ENCODE measurements around the gene PASK. TPM values are rescaled to one million over a fixed set of nuclear protein-coding genes. Genes with fewer than 3 reads are reported as not detected.
"Not testable (repeated sequence)": the region's sequence is repeated elsewhere in the genome, so short reads cannot be mapped to it uniquely, and the experiment has no call there.

The PASK gene
- polyA plus RNA-seq, 3 donors: 2.8 to 3.7 (median 3.4) TPM

- H3K27ac ChIP-seq (ENCODE audit: low read depth, low read length): no peak overlapping the region
- 72 to 97% (median 90%) methylated on average over 8 of the region's 8 CpGs for WGBS, 3 donors
Measured at GRCh38 chr2:241115361-241115760, 33.9 kb downstream of the PASK start.

DNA sequence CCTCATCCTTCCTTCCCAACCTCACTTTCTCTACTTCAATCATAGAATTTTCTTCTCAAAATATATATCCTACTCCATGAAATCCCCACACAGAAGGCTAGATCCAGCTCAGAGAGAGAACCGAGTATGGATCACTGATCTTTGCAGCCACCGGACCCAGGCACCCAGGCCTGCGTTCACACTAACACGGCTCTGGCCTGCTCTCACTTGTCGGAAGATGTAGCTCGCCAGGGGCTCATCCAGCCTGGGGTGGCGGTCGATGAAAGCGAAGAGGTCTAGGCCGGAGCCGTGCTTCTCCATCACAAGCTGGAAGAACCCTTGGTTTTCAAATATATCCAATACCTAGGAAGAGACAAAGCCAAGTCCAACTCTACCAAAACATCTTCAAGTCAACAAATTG, 34.4 kb downstream of the PASK start:
- no peak overlapping the region for H3K27ac ChIP-seq (ENCODE audit: low read depth, low read length)
- 92 to 98% (median 97%) methylated on average over 11 of the region's 11 CpGs for WGBS, 3 donors

DNA sequence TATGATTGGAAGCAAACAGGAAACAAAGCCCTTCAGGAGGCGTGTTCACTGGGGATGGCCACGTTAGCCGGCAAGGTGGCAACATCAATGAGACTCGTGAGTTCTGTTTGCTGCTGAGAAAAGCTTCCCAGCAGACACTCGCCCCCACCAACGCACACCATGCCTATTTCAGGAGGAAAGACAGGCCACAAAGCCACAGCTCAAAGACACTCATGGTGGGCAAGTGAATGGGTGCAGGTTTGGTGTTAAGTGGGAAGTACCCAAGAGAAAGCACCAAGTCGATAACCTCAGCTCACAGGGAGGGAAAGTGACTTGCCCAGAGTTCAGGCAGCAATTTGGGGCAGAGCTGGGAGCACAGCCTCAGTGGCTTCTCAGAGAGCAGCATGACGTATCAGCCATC, 36.7 kb downstream of the PASK start:
- H3K27ac ChIP-seq (ENCODE audit: low read depth, low read length): no peak overlapping the region
- WGBS, 3 donors: 78 to 84% (median 83%) methylated on average over 8 of the region's 8 CpGs

- no peak overlapping the region for H3K27ac ChIP-seq (ENCODE audit: low read depth, low read length)
- 93 to 96% (median 94%) methylated on average over 17 of the region's 17 CpGs for WGBS, 3 donors
Measured at GRCh38 chr2:241112046-241112445, 37.2 kb downstream of the PASK start.

DNA sequence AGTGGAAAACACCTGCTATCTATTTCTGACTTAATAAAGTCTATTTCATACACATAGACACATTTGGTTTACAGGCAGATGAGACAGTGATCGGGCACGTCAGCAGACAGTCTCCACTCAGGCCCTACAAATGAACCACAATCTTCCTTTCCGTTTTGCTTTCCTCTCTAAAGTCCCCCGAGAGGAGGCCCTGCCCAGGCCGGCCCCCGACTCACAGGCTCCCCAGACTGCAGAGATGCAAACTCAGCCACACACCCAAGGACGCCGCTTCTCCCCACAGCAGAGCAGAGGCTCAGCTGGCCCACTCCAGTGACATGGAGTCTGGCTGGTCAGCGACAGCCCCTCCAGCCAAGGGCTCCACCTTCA, 37.8 kb downstream of the PASK start:
- 82 to 91% (median 82%) methylated on average over 9 of the region's 9 CpGs for WGBS, 3 donors
- no peak overlapping the region for H3K27ac ChIP-seq (ENCODE audit: low read depth, low read length)

DNA sequence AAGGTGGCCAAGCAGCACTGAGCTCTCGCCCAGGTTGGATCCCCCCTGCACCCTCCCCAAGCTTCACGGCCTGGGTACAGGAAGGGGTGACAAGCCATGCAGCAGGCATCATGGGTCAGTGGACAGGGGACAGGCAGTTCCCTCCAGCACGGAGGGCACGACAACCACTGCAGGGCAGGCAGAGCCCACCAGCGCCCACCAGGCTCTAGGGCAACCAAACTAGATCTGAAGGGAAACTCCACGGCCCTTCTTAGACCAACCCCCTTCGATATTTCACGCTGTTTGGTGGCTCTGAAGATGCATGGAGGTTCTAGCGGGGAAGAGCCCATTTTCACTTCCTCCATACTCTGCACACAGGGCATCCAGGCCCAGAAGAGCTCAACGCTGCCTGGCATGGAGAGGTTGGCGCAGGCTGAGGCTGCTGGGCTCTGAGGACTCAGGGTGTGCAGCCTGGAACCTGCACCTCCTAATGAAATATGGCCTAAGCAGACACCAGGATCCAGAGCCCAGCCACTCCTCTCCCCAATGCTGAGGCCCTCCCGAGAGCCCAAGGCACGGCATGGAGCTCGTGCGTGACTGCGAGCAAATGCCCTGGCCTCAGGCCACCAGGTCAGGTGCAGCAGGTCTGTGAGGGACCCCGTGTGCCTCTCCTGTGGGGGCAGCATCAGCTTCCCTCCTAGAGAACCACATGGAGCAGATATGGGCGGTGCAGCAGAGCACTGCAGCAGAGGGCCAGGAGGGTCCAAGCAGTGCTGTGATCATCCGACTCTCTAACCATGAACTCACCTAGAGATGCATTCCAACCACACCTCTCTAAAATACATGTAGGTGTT, 38.4 kb downstream of the PASK start:
- 90 to 94% (median 92%) methylated on average over 18 to 19 of the region's 19 CpGs for WGBS, 3 donors
- no peak overlapping the region for H3K27ac ChIP-seq (ENCODE audit: low read depth, low read length)

GRCh38 chr2:241110089-241110606, 39.1 kb downstream of the PASK start:
- no peak overlapping the region for H3K27ac ChIP-seq (ENCODE audit: low read depth, low read length)
- WGBS, 3 donors: 87 to 97% (median 94%) methylated on average over 9 of the region's 9 CpGs

GRCh38 chr2:241109210-241110088, 39.8 kb downstream of the PASK start:
- 83 to 92% (median 89%) methylated on average over 14 of the region's 14 CpGs for WGBS, 3 donors
- H3K27ac ChIP-seq (ENCODE audit: low read depth, low read length): no peak overlapping the region

DNA sequence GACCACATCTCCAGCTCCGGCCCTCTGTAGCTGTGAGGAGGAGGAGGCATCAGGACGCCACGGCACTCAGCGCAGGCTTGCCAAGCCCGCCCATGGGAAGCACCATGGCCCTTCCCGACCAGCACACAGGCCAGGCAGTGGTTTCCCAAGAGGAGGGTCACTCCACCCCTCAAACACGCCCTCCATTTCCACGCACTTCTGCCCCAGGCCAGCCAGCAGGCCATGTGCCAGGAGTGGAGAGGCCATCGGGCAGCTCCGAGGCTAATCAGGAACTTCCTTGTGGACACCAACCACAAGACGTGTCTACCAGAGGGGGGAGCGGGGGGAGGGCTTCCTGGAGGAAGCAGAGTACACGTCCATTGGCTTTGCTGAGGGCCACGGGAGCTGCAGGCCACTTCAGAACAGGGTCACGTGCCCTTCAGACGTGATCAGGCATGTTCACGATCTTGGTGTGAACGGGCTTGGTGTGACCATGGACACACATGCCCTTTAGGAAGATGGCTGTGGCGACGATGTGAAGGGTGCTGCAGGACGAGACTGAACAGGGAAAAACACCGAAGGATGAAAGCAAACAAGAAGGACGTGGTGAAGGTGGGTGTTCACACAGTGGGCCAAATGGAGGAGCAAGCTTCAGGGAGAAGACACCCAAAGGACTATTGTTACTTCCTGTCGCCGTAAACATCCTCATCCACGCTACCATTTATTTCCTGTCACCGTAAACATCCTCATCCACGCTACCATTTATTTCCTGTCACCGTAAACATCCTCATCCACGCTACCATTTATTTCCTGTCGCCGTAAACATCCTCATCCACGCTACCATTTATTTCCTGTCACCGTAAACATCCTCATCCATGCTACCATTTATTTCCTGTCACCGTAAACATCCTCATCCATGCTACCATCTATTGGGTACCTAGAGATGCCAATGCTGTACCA, 40.7 kb downstream of the PASK start:
- no peak overlapping the region for H3K27ac ChIP-seq (ENCODE audit: low read depth, low read length)
- WGBS, 3 donors: 65 to 87% (median 70%) methylated on average over 35 of the region's 35 CpGs

DNA sequence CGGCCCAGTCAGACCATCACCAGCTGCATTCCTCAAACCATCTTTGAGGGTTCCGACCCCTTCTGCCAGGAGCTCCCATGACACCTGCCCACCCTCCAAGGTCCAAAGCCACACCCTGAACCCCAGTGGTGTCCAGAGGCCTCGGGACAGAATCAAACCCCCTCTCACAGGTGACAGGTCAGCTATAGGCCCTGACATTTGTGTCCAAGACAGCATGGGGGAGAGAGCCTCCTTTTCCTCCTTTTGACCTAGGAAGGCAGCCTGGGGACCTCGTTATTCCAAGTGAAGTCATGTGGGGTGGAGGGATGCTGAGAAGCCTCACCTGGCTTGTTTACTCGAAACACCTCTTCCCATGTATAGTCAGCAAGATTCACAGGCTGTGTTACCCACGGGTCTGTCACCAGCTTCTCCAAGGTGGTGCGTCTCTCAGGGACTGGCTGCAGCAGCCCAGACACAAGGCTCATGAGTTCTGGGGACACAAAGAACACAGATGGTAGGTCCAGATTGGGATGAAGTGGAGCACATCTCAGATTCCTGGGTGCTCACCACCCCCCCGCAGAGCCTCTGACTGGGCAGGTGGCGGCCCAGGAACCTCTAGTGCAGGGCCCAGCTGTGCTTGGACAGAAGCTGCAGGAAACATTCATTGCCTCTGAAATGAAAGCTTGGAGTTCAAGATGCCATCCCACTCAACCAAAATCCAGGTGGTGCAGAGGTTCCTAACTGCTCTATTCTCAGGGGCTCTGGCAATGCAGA, 42.1 kb downstream of the PASK start:
- WGBS, 3 donors: 91 to 96% (median 95%) methylated on average over 9 of the region's 9 CpGs

DNA sequence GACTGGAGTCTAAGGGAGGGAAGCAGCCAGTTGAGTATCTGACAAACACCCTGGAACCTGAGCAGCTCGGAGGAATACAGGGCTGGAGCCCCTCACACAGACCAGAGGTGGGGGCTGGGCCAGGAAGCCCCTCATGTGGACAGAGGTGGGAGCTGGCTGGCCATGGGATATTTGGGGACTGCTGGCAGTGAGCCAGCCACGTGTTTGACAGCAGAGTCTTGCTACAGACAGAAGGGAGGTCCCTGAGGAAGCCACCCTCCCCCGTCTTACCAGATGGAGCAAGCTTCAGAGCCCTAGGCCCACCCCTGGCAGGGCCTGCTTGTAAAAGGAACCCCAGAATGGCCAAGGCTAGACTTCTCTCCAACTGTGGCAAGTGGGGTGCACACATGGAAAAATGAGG, 43.6 kb downstream of the PASK start:
- WGBS, 3 donors: 45 to 61% (median 50%) methylated on average over 3 of the region's 3 CpGs

More for the DNA sequence above, 42.1 kb downstream of the PASK start:
- H3K27ac ChIP-seq (ENCODE audit: low read depth, low read length): no peak overlapping the region

DNA sequence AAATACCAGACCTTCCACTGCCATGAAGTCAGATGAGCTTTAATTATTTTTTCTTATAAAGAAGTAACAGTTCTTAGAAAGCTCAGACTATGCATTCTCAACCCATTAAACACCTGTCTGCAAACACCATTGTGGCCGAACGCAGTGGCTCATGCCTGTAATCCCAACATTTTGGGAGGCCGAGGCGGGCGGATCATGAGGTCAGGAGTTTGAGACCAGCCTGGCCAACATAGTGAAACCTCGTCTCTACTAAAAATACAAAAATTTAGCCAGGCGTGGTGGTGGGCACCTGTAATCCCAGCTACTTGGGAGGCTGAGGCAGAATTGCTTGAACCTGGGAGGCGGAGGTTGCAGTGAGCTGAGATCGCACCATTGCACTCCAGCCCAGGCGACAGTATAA, 44.7 kb downstream of the PASK start:
- 95 to 97% (median 97%) methylated on average over 10 of the region's 10 CpGs for WGBS, 3 donors

More for the DNA sequence above, 43.6 kb downstream of the PASK start:
- H3K27ac ChIP-seq (ENCODE audit: low read depth, low read length): no peak overlapping the region

DNA sequence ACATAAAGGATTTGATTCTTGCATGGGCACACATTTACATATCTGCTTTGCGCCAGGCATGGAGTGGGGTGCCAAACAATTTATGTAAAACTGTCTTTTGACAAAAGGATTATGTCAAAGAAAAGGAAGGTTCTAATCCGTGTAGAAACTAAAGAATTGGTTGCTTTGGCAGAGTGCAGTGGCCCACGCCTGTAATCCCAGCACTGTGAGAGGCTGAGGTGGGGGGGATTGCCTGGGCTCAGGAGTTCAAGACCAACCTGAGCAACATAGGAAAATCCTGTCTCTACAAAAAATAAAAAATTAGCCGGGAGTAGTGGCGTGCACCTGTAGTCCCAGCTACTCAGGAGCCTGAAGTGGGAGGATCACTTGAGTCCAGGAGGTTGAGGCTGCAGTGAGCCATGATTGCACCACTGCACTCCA, 46.1 kb downstream of the PASK start:
- WGBS, 3 donors: 25 to 53% (median 45%) methylated on average over 5 of the region's 5 CpGs
- H3K27ac ChIP-seq (ENCODE audit: low read depth, low read length): no peak overlapping the region

More for the DNA sequence above, 44.7 kb downstream of the PASK start:
- H3K27ac ChIP-seq (ENCODE audit: low read depth, low read length): not testable (repeated sequence)

GRCh38 chr2:241102239-241102803, 47.0 kb downstream of the PASK start, which contains the start of gene MTERF4:
TSS of gene MTERF4 (minus strand) at chr2:241102287. CDS start at chr2:241102273, 14 bp downstream.
- 0 to 1% (median 1%) methylated on average over 55 to 56 of the region's 56 CpGs for WGBS, 3 donors
- no peak within 1 kb of the TSS for H3K27ac ChIP-seq (ENCODE audit: low read depth, low read length)

GRCh38 chr2:241099246-241099645, 50.0 kb downstream of the PASK start:
- 91 to 95% (median 91%) methylated on average over 5 of the region's 5 CpGs for WGBS, 3 donors
- no peak overlapping the region for H3K27ac ChIP-seq (ENCODE audit: low read depth, low read length)

GRCh38 chr2:241096979-241097378, 52.3 kb downstream of the PASK start:
- no peak overlapping the region for H3K27ac ChIP-seq (ENCODE audit: low read depth, low read length)
- WGBS, 3 donors: 86 to 92% (median 90%) methylated on average over 8 of the region's 8 CpGs

Data from adipose tissue (tissue), 3 donors.